ENCODE data around the gene SPOUT1. TPM values are rescaled to one million over a fixed set of nuclear protein-coding genes. Genes with fewer than 3 reads are reported as not detected.
"Not testable (repeated sequence)": the region's sequence is repeated elsewhere in the genome, so short reads cannot be mapped to it uniquely, and the experiment has no call there.

Gene SPOUT1
- total RNA-seq = 10 to 100 TPM in 7 of 9 donors, 1 to 10 TPM in 2; 6.1 to 24.7 (median 15.1) TPM
- polyA plus RNA-seq = 10 to 100 TPM; 14.2 to 20.2 TPM
- long read RNA-seq, donor 1, full-length matches to known transcripts = 17 of 33 reads
- long read RNA-seq, donor 1, partial matches to known transcripts = 0 of 33 reads
- long read RNA-seq, donor 1, other reads (novel, unspliced or antisense) = 16 of 33 reads
- long read RNA-seq, donor 2, full-length matches to known transcripts = 48 of 75 reads
- long read RNA-seq, donor 2, partial matches to known transcripts = 5 of 75 reads
- long read RNA-seq, donor 2, other reads (novel, unspliced or antisense) = 22 of 75 reads
- long read RNA-seq, donor 3, full-length matches to known transcripts = 20 of 40 reads
- long read RNA-seq, donor 3, partial matches to known transcripts = 3 of 40 reads
- long read RNA-seq, donor 3, other reads (novel, unspliced or antisense) = 17 of 40 reads

GRCh38 chr9:128829477-128830251 is at the start of gene SPOUT1:
Gene SPOUT1 (minus strand): TSS chr9:128829794. CDS start chr9:128829780, 14 bp downstream.
- intact Hi-C loops (cut with DNase I) = no loop called here
- ATAC-seq (peak; percentile 98 to 100 (median 99)), DNase-seq (peak; percentile 91 to 96 (median 95))
- Histone ChIP-seq H3K27me3 (no peaks in the 10 kb centered on the region), H3K4me3 (peak within 1 kb of the TSS; percentile 67 to 98 (median 88)), H3K4me1 (peaks cover 0 to 17% (median 12%) of the 10 kb centered on the region in 12 donors), H3K27ac (peak within 1 kb of the TSS in 11 of 12 donors; percentile 11 to 89 (median 75)), H3K9me3 (no peaks in the 10 kb centered on the region), H3K36me3 (peaks cover 0 to 41% (median 30%) of the 10 kb centered on the region in 9 donors)
- TF ChIP-seq CTCF (IDR thresholded peaks at IDR 0.05) (no peak), POLR2A (IDR thresholded peaks at IDR 0.05) (peak in 1 of 2 donors; percentile 62)
- 1 to 3% (median 2%) methylated on average over 27 to 56 of the region's 56 CpGs for WGBS, 4 donors

- no peak for ATAC-seq
- Histone ChIP-seq H3K4me1 (peaks cover 0 to 53% (median 12%) of the 10 kb centered on the region in 12 donors), H3K27me3 (no peaks in the 10 kb centered on the region), H3K9me3 (no peaks in the 10 kb centered on the region), H3K27ac (peak overlapping the region in 6 of 12 donors; percentile 7 to 58 (median 38)), H3K4me3 (no peak overlapping the region), H3K36me3 (no peaks in the 10 kb centered on the region)
- no peak for DNase-seq
- intact Hi-C loops (cut with DNase I) = loop anchor here in 1 of 10 donors (5.0 kb wide), 1 partner anchor 49 kb away; no protein-coding TSS in a partner anchor
- 80 to 84% (median 82%) methylated on average over 5 of the region's 5 CpGs for WGBS, 4 donors
- no peak for TF ChIP-seq CTCF (IDR thresholded peaks at IDR 0.05)
- no peak for TF ChIP-seq POLR2A (IDR thresholded peaks at IDR 0.05)
These were observed 48.3 kb upstream of the SPOUT1 start for GRCh38 chr9:128877852-128878251.

DNA sequence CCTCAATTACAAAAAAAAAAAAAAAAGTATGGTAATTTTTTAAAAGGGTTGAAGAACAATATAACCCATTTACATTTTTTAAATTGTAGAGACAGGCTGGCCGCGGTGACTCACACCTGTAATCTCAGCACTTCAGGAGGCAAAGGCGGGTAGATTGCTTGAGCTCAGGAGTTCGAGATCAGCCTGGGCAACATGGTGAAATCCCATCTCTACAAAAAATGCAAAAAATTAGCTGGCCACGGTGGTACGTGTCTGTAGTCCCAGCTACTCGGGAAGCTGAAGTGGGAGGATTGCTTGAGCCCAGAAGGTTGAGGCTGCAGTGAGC is 41.3 kb upstream of the SPOUT1 start:
- intact Hi-C loops (cut with DNase I); H3K27me3 ChIP-seq; H3K4me3 ChIP-seq; DNase-seq; H3K27ac ChIP-seq; H3K36me3 ChIP-seq; H3K9me3 ChIP-seq; ATAC-seq: not testable (repeated sequence)
- peaks cover 0 to 11% (median 0%) of the 10 kb centered on the region in 12 donors for H3K4me1 ChIP-seq
- 91 to 93% (median 93%) methylated on average over 7 of the region's 7 CpGs for WGBS, 4 donors

DNA sequence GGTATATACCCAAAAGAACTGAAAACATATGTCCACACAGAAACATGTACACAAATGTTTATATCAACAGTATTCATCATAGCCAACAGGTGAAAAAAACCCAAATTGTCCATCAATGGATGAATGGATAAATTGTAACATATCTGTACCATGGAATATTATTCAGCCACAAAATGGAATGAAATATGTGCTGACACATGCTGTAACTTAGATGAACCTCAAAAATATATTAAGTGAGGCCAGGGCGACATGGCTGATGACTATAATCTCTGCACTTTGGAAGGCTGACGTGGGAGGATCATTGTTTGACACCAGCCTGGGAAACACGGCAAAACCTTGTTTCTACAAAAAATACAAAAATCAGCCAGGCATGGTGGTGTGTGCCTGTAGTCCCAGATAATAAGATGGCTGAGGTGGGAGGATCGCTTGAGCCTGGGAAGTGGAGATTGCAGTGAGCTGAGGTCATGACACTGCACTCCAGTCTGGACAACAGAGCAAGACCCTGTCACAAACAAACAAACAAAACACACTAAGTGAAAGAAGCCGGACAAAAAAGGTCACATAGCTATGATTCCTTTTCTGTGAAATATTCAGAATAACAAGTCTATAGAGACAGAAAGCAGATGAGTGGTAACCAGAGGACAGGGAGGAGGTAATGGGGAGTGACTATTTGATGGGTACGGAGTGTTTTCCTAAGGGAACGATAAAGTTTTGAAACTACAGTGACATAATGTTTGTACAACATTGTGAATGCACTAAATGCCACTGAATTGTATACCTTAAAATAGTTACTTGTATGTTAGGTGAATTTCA is 40.7 kb upstream of the SPOUT1 start:
- Histone ChIP-seq H3K9me3 (no peaks in the 10 kb centered on the region), H3K36me3 (peaks cover 0 to 7% (median 0%) of the 10 kb centered on the region in 9 donors), H3K4me3 (no peak overlapping the region), H3K4me1 (peaks cover 0 to 6% (median 0%) of the 10 kb centered on the region in 12 donors), H3K27me3 (no peaks in the 10 kb centered on the region), H3K27ac (no peak overlapping the region)
- no peak for ATAC-seq
- WGBS, 4 donors = 87 to 91% (median 89%) methylated on average over 7 of the region's 7 CpGs
- DNase-seq = no peak
- TF ChIP-seq POLR2A (IDR thresholded peaks at IDR 0.05) = no peak
- TF ChIP-seq CTCF (IDR thresholded peaks at IDR 0.05) = no peak
- intact Hi-C loops (cut with DNase I) = no loop called here
